DND-41 (cell line): ENCODE data around the gene VWDE.

ENCODE experiments used
- EZH2 ChIP-seq: IDR thresholded peaks from 3 replicates; pipeline ENCODE4 v1.6.1; 2012; ENCODE audit warnings: borderline replicate concordance, low read depth, mild to moderate bottlenecking, moderate library complexity, low read length, inconsistent platforms; ENCODE audit not compliant: severe bottlenecking
- TF ChIP-seq, protein P1 (sequence below): IDR thresholded peaks from 2 replicates; pipeline ENCODE4 v1.5.1; 2012; ENCODE audit warnings: borderline replicate concordance, low read length, moderate library complexity, mild to moderate bottlenecking; ENCODE audit not compliant: poor library complexity, severe bottlenecking; ENCODE audit errors: extremely low read depth

DNA sequence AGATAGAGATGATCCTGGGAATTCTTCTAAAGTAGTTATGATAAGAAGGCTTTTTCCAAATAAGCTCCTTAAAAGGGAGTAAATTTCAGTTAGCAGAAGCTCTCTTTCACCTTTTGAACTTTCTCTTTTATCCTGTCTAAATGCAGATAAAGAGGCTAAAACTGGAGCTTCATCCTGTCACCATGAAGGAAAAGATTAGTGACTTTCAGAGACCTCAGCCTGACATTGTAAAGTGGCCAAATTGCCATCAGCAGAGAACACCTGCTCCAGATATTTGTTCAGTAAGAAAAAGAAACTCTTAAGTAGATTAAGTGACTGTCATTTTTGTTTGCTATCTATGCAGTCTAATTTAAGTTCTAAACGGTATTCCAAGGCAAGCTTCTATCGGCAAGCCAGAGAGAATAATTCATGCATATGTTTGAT lies 18.3 kb downstream of the VWDE start:
- TF ChIP-seq, protein P1, sequence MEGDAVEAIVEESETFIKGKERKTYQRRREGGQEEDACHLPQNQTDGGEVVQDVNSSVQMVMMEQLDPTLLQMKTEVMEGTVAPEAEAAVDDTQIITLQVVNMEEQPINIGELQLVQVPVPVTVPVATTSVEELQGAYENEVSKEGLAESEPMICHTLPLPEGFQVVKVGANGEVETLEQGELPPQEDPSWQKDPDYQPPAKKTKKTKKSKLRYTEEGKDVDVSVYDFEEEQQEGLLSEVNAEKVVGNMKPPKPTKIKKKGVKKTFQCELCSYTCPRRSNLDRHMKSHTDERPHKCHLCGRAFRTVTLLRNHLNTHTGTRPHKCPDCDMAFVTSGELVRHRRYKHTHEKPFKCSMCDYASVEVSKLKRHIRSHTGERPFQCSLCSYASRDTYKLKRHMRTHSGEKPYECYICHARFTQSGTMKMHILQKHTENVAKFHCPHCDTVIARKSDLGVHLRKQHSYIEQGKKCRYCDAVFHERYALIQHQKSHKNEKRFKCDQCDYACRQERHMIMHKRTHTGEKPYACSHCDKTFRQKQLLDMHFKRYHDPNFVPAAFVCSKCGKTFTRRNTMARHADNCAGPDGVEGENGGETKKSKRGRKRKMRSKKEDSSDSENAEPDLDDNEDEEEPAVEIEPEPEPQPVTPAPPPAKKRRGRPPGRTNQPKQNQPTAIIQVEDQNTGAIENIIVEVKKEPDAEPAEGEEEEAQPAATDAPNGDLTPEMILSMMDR: no peak
- no peak for TF ChIP-seq EZH2
